Smooth muscle cell (in vitro differentiated cells): Measurements from ENCODE around the gene THPO. TPM values are rescaled to one million over a fixed set of nuclear protein-coding genes. Genes with fewer than 3 reads are reported as not detected.

Experiments
- DNase-seq: peaks from one replicate; lab custom pipeline; 2025; ENCODE audit not compliant: unreplicated experiment; lab: John Stamatoyannopoulos, UW
- H2AFZ ChIP-seq: fragments of 200-600 bp; sonication (generic); 2 replicates; pipeline ENCODE4 v1.6.0; 2016; ENCODE audit warnings: antibody characterized with exemption, low read depth, mild to moderate bottlenecking
- H3F3A ChIP-seq: fragments of 200-600 bp; sonication (generic); 2 replicates; pipeline ENCODE4 v1.6.0; 2017; ENCODE audit warnings: antibody characterized with exemption, low read depth
- H3K27ac ChIP-seq: fragments of 200-600 bp; sonication (generic); 2 replicates; pipeline ENCODE4 v1.5.1; 2016; ENCODE audit warnings: low read depth, mild to moderate bottlenecking
- H3K27me3 ChIP-seq: fragments of 200-600 bp; sonication (generic); 2 replicates; pipeline ENCODE4 v1.6.1; 2016; ENCODE audit warnings: low read depth, mild to moderate bottlenecking
- H3K36me3 ChIP-seq: fragments of 200-600 bp; sonication (generic); 2 replicates; pipeline ENCODE4 v1.5.1; 2016; ENCODE audit warnings: low read depth
- H3K4me1 ChIP-seq: fragments of 200-600 bp; sonication (generic); 2 replicates; pipeline ENCODE4 v1.5.1; 2016; ENCODE audit warnings: low read depth
- H3K4me2 ChIP-seq: fragments of 200-600 bp; sonication (generic); 2 replicates; pipeline ENCODE4 v1.6.0; 2016; ENCODE audit warnings: mild to moderate bottlenecking
- H3K4me3 ChIP-seq: fragments of 200-600 bp; sonication (generic); 2 replicates; pipeline ENCODE4 v1.5.1; 2016; ENCODE audit warnings: mild to moderate bottlenecking
- H3K79me2 ChIP-seq: fragments of 200-600 bp; sonication (generic); 2 replicates; pipeline ENCODE4 v1.6.0; 2016; ENCODE audit warnings: low read depth, mild to moderate bottlenecking
- H3K9ac ChIP-seq: fragments of 200-600 bp; sonication (generic); 2 replicates; pipeline ENCODE4 v1.6.0; 2016; ENCODE audit warnings: low read depth
- H3K9me3 ChIP-seq: fragments of 200-600 bp; sonication (generic); replicated peaks from 2 replicates; pipeline ENCODE4 v1.5.1; 2016; ENCODE audit warnings: low read depth
- H4K20me1 ChIP-seq: fragments of 200-600 bp; sonication (generic); 2 replicates; pipeline ENCODE4 v1.6.0; 2016; ENCODE audit warnings: low read depth
- CTCF ChIP-seq: fragments of 200-600 bp; sonication (generic); IDR thresholded peaks from 2 replicates; pipeline ENCODE4 v1.5.1; 2017; ENCODE audit warnings: borderline replicate concordance, mild to moderate bottlenecking, antibody characterized with exemption; ENCODE audit not compliant: insufficient read depth, poor library complexity, severe bottlenecking
- WGBS: methylation state at CpG from one replicate; pipeline ENCODE4 v1.1.7; 2016; ENCODE audit warnings: low lambda C conversion rate; 5-methylcytosine and 5-hydroxymethylcytosine counted together
- polyA plus RNA-seq: library from polyadenylated mRNA; unstranded; fragments of >200 nt; fragmentation: Nextera tagmentation; extraction: Ambion mirVana; gene quantifications from 2 replicates; pipeline ENCODE4 v1.2.1, GENCODE V29; 2016
- total RNA-seq: library from RNA; depleted of rRNA; stranded (reverse); fragments of >200 nt; gene quantifications from 2 replicates; pipeline ENCODE4 v1.2.3, GENCODE V29; 2014

THPO gene
- total and polyA plus RNA-seq, 2 experiments from 2014 or later = 0.45 TPM; not detected in 1

- Histone ChIP-seq H3K79me2 (no peaks in the 10 kb centered on the region), H3K9ac (no peak overlapping the region), H3K27ac (peak overlapping the region; percentile 71), H3K4me3 (no peak overlapping the region), H3K36me3 (no peaks in the 10 kb centered on the region), H3K27me3 (no peaks in the 10 kb centered on the region), H3F3A (peaks cover 17% of the 10 kb centered on the region), H2AFZ (no peak overlapping the region), H4K20me1 (peaks cover 16% of the 10 kb centered on the region), H3K4me2 (peak overlapping the region; percentile 25), H3K4me1 (peaks cover 21% of the 10 kb centered on the region), H3K9me3 (no peaks in the 10 kb centered on the region)
- DNase-seq = no peak
- no peak for TF ChIP-seq CTCF
- 74% methylated on average over 12 of the region's 12 CpGs for WGBS
Measured at GRCh38 chr3:184347321-184348056, 30.5 kb downstream of the THPO start.

GRCh38 chr3:184346480-184347190, 31.4 kb downstream of the THPO start:
- Histone ChIP-seq H3K9ac (no peak overlapping the region), H3K4me1 (peaks cover 21% of the 10 kb centered on the region), H3K27ac (no peak overlapping the region), H3K4me2 (no peak overlapping the region), H3K36me3 (no peaks in the 10 kb centered on the region), H3F3A (peaks cover 17% of the 10 kb centered on the region), H2AFZ (no peak overlapping the region), H3K27me3 (no peaks in the 10 kb centered on the region), H3K4me3 (no peak overlapping the region), H3K9me3 (no peaks in the 10 kb centered on the region), H4K20me1 (peaks cover 24% of the 10 kb centered on the region), H3K79me2 (no peaks in the 10 kb centered on the region)
- no peak for DNase-seq
- 97% methylated on average over 20 of the region's 20 CpGs for WGBS
- no peak for TF ChIP-seq CTCF

GRCh38 chr3:184345317-184346144, 32.5 kb downstream of the THPO start:
- Histone ChIP-seq H3K9ac (no peak overlapping the region), H3K4me2 (peak overlapping the region; percentile 67)
- 39% methylated on average over 14 of the region's 14 CpGs for WGBS

More at GRCh38 chr3:184345317-184346144, 32.5 kb downstream of the THPO start:
- H4K20me1 ChIP-seq = peaks cover 34% of the 10 kb centered on the region
- no peaks in the 10 kb centered on the region for H3K27me3 ChIP-seq
- no peaks in the 10 kb centered on the region for H3K79me2 ChIP-seq
- H3F3A ChIP-seq = peaks cover 17% of the 10 kb centered on the region
- H3K4me1 ChIP-seq = peaks cover 21% of the 10 kb centered on the region
- peak overlapping the region; percentile 19 for H3K27ac ChIP-seq
- no peak overlapping the region for H2AFZ ChIP-seq
- H3K36me3 ChIP-seq = no peaks in the 10 kb centered on the region
- H3K9me3 ChIP-seq = no peaks in the 10 kb centered on the region
- peak; percentile 40 for TF ChIP-seq CTCF
- no peak overlapping the region for H3K4me3 ChIP-seq
- DNase-seq = no peak
